Breast epithelium (tissue), 3 donors: Measurements from ENCODE around the gene RBM43.

ENCODE experiments used
- CTCF ChIP-seq, 3 donors: fragments of 450-650 bp; IDR thresholded peaks; one replicate each; pipeline ENCODE4 v1.5.1; 2016 to 2017; ENCODE audit warnings: antibody characterized with exemption in 3 of 3, mild to moderate bottlenecking in 3 of 3, moderate library complexity in 3 of 3
- POLR2A ChIP-seq: fragments of 450-650 bp; IDR thresholded peaks from one replicate; pipeline ENCODE4 v1.6.1; 2016; ENCODE audit warnings: antibody characterized with exemption, mild to moderate bottlenecking, moderate library complexity
- POLR2AphosphoS5 ChIP-seq, 3 donors: sonication (generic); formaldehyde crosslinking; IDR thresholded peaks; one replicate each; pipeline ENCODE4 v1.6.1; 2017; ENCODE audit warnings: antibody characterized with exemption in 3 of 3

GRCh38 chr2:151299920-151300539 is 38.4 kb upstream of the RBM43 start:
- TF ChIP-seq CTCF (IDR thresholded peaks at IDR 0.05) (no peak), POLR2AphosphoS5 (IDR thresholded peaks at IDR 0.05) (no peak), POLR2A (no peak)
